Prostate gland (tissue), 2 donors: ENCODE measurements around the gene AUTS2.

Experiments used
- POLR2A ChIP-seq: fragments of 450-650 bp; IDR thresholded peaks from one replicate; pipeline ENCODE4 v1.6.1; 2016; ENCODE audit warnings: antibody characterized with exemption, mild to moderate bottlenecking
- POLR2AphosphoS5 ChIP-seq: sonication (generic); formaldehyde crosslinking; IDR thresholded peaks from one replicate; pipeline ENCODE4 v1.6.1; 2017; ENCODE audit warnings: antibody characterized with exemption
- TF ChIP-seq, protein P1 (sequence below), 4 experiments: fragments of 200-600 bp in 2 of 4; fragments of 450-650 bp in 2 of 4; sonication (generic) in 2 of 4; IDR thresholded peaks; 1 replicate in 3 of 4; 2 replicates in 1 of 4; pipeline ENCODE4 v1.5.1; 2016 to 2019; ENCODE audit warnings: antibody characterized with exemption in 4 of 4, mild to moderate bottlenecking in 2 of 4, moderate library complexity in 2 of 4

DNA sequence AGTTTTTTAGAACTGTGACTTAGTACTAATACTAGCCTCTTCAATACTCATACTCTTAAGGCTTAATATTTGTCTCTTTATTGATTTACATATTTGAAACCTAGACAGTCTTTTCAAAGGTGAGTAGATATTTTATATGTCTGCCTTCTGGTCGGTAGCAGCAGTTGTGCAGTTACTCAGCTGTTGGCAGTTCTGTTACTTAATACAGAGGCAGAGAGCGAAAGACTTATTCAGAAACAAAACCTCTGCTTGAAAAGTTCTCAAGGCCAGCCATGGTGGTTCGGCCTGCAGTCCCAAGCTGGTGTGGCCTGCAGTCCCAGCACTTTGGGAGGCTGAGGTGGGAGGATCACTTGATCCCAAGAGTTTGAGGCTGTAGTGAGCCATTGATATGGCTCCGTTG is 84.2 kb downstream of the AUTS2 start:
- TF ChIP-seq POLR2A = no peak
- TF ChIP-seq, protein P1, sequence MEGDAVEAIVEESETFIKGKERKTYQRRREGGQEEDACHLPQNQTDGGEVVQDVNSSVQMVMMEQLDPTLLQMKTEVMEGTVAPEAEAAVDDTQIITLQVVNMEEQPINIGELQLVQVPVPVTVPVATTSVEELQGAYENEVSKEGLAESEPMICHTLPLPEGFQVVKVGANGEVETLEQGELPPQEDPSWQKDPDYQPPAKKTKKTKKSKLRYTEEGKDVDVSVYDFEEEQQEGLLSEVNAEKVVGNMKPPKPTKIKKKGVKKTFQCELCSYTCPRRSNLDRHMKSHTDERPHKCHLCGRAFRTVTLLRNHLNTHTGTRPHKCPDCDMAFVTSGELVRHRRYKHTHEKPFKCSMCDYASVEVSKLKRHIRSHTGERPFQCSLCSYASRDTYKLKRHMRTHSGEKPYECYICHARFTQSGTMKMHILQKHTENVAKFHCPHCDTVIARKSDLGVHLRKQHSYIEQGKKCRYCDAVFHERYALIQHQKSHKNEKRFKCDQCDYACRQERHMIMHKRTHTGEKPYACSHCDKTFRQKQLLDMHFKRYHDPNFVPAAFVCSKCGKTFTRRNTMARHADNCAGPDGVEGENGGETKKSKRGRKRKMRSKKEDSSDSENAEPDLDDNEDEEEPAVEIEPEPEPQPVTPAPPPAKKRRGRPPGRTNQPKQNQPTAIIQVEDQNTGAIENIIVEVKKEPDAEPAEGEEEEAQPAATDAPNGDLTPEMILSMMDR (IDR thresholded peaks at IDR 0.05) = no peak
- no peak for TF ChIP-seq POLR2AphosphoS5
